Neural cell (in vitro differentiated cells): ENCODE results near the gene TEX13A.

Source experiments
- CTCF ChIP-seq: fragments of 450-650 bp; IDR thresholded peaks from 2 replicates; pipeline ENCODE4 v1.5.1; 2014; ENCODE audit warnings: antibody characterized with exemption, mild to moderate bottlenecking, moderate library complexity; ENCODE audit not compliant: poor library complexity, severe bottlenecking
- EP300 ChIP-seq: fragments of 450-650 bp; conservative IDR thresholded peaks from 2 replicates; pipeline ENCODE4 v1.6.1; 2014; ENCODE audit warnings: antibody characterized with exemption, mild to moderate bottlenecking, moderate library complexity; ENCODE audit not compliant: poor library complexity, severe bottlenecking
- EZH2 ChIP-seq: fragments of 200-600, 300-800 bp; shearing (Covaris generic), sonication (generic); IDR thresholded peaks from 2 replicates; pipeline ENCODE4 v1.6.1; 2014; ENCODE audit warnings: antibody characterized with exemption, low read length, borderline replicate concordance, mild to moderate bottlenecking; ENCODE audit not compliant: insufficient read depth, poor library complexity, severe bottlenecking
- POLR2AphosphoS5 ChIP-seq: IDR thresholded peaks from 2 replicates; pipeline ENCODE4 v1.6.1; 2012
- SMC3 ChIP-seq: fragments of 450-650 bp; conservative IDR thresholded peaks from 2 replicates; pipeline ENCODE4 v1.6.1; 2014; ENCODE audit warnings: antibody characterized with exemption, mild to moderate bottlenecking, moderate library complexity; ENCODE audit not compliant: poor library complexity

- no peak for TF ChIP-seq CTCF
- no peak for TF ChIP-seq POLR2AphosphoS5
- TF ChIP-seq EP300, result no peak
- TF ChIP-seq EZH2, result no peak
- no peak for TF ChIP-seq SMC3
Measured at GRCh38 chrX:105226499-105226898, 6.0 kb upstream of the TEX13A start.
